HG03460 (cell line): ENCODE results near the gene PLOD3.
"Not testable (repeated sequence)": the region's sequence is repeated elsewhere in the genome, so short reads cannot be mapped to it uniquely, and the experiment has no call there.

Source experiments
- ATAC-seq: cut with Tn5 transposase; IDR thresholded peaks from one replicate; pipeline ENCODE4 v1.9.1; 2021; ENCODE audit not compliant: unreplicated experiment

Gene PLOD3, protein sequence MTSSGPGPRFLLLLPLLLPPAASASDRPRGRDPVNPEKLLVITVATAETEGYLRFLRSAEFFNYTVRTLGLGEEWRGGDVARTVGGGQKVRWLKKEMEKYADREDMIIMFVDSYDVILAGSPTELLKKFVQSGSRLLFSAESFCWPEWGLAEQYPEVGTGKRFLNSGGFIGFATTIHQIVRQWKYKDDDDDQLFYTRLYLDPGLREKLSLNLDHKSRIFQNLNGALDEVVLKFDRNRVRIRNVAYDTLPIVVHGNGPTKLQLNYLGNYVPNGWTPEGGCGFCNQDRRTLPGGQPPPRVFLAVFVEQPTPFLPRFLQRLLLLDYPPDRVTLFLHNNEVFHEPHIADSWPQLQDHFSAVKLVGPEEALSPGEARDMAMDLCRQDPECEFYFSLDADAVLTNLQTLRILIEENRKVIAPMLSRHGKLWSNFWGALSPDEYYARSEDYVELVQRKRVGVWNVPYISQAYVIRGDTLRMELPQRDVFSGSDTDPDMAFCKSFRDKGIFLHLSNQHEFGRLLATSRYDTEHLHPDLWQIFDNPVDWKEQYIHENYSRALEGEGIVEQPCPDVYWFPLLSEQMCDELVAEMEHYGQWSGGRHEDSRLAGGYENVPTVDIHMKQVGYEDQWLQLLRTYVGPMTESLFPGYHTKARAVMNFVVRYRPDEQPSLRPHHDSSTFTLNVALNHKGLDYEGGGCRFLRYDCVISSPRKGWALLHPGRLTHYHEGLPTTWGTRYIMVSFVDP

GRCh38 chr7:101217388-101218235, at the start of gene PLOD3, which contains the start of gene ZNHIT1:
PLOD3 (minus strand) TSS chr7:101217581; CDS start chr7:101217274, 307 bp downstream.
ZNHIT1 (plus strand) TSS chr7:101218165; CDS start chr7:101218196, 31 bp downstream.
- ATAC-seq = peak; percentile 61

DNA sequence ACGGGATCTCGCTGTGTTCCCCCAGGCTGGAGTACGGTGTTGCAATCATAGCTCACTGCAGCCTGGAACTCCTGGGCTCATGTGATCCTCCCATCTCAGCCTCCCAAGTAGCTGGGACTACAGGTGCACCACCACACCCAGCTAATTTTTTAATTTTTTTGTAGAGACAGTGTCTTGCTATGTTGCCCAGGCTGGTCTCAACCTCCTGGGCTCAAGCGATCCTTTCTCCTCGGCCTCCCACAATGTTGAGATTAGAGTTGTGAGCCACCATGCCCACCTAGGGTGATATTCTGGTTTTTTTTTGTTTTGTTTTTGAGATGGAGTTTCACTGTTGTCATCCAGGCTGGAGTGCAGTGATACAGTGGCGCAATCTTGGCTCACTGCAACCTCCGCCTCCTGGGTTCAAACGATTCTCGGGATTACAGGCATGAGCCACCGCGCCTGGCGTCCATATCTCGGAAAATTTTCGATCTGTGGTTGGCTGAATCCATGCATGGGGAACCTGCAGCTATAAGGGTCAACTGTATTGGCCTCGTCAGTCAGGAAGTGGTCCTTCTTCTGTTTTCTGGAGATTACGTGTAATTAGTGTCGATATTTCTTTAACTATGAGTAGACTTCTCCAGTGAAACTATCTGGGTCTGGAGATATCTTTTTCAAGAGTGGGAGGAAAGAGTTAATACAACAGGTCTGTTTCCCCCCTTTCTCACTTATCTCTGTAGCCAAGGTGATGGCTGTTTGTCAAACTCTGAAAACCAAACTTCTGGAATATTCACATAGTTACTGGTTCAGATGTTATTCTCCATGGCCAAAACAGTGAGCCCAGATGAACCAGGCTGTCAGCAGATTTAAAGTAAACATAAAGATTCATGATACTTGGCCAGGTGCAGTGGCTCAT, 48.5 kb upstream of the PLOD3 start:
- ATAC-seq = no peak

DNA sequence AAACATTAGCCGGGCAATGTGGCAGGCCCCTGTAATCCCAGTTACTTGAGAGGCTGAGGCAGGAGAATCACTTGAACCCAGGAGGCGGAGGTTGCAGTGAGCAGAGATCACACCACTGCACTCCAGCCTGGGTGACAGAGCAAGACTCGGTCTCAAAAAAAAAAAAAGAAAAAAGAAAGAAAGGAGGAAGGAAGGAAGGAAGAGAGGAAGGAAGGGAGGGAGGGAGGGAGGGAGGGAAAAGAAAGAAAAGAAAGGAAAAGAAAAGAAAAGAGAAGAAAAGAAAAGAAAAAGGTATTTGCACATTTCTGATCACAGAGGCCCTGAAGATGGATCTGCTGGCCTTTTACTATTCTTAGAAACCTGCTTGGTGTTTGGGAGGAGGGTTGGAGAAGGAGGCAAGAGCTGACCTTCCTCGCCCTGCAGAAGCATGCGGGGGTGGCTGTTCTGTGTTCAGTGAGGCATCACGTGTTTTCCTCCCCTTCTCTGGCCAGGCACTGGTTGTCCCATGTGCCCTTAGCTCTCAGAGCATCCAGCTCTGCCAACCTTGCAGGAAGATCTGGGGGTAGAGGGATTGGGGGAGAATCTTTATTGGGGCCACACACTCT, 46.8 kb upstream of the PLOD3 start:
- not testable (repeated sequence) for ATAC-seq

DNA sequence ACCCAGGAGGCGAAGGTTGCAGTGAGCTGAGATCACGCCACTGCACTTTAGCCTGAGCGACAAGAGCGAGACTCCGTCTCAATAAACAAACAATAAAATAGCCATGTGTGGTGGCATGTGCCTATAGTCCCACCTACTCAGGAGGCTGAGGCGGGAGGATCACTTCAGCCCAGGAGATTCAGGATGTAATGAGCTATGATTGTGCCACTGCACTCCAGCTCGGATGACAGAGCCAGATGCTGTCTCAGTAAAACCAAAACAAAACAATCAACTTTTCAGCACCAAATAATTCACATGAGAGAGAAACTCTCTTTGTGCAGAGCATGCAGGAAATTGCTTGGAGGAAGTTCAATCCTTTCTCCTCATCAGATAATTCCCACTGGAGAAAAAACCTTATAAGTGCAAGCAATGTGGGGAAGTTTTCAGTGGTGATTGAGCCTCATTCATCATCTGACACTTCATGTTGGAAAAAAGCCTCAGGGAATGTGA, 40.9 kb upstream of the PLOD3 start:
- no peak for ATAC-seq

- ATAC-seq = no peak
Observed at GRCh38 chr7:101255796-101256195, 38.4 kb upstream of the PLOD3 start.

GRCh38 chr7:101253199-101253598, 35.8 kb upstream of the PLOD3 start:
- not testable (repeated sequence) for ATAC-seq

- ATAC-seq = peak; percentile 100
Observed at GRCh38 chr7:101251871-101252659, 34.7 kb upstream of the PLOD3 start.

DNA sequence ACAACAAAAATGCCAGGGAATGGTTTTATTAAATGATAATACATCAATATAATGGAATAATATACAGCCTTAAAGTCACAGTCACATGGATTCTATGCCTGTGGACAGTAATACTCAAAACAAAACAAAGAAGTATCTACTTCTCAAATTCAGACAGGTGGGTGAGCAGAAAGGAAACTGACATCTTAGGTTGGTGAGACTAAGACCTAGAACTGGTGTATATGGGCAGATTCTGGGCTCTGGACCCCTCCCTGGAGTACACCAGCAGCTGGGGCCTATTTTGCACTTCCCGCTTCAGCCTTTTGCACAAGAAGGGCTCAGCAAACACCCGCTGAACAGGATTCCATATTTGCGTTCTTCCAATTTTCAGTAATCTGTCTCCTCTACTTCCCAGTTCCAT, 32.9 kb upstream of the PLOD3 start:
- no peak for ATAC-seq

GRCh38 chr7:101248276-101248675, 30.9 kb upstream of the PLOD3 start:
- no peak for ATAC-seq

- ATAC-seq = no peak
Observed at GRCh38 chr7:101245147-101245668, 27.8 kb upstream of the PLOD3 start.

- ATAC-seq = peak; percentile 95
Observed at GRCh38 chr7:101244375-101245146, 27.2 kb upstream of the PLOD3 start, which contains the start of gene FIS1. FIS1 (minus strand) TSS chr7:101245081; CDS start chr7:101245004, 77 bp downstream.

DNA sequence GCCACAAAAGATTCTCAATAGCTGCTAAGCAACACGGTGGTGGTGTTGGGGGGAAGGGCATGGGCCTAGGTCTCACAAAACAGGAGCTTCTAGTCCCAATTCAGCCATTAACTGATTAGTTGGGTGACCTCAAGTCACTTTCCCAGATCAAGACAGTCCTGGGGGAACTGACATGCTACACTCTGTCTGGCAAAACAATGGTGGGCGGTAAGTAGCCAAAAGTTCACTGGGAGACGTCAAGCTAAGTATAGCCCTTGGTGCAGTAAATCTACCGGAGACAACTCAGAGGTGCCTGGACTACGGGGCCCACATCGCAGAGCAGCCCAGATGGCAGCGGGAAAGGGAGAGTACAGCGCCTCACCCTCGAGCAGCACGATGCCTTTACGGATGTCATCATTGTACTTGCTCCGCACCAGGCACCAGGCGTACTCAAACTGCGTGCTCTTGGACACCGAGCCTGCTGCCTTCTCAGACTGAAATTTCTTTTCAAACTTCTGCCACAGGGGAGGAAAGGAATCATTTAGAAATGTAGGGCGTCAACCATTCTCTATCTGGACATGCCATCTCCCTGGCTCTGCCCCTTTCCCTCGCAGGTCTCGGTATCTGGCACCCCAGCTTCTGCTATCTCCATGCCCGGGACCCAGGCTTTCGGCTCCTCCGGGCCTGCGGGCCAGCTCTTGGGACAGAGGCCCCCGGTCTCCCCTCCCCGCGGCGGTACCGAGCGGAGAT, 26.4 kb upstream of the PLOD3 start:
- ATAC-seq = no peak

- no peak for ATAC-seq
Observed at GRCh38 chr7:101241443-101242349, 24.3 kb upstream of the PLOD3 start.

- no peak for ATAC-seq
Observed at GRCh38 chr7:101241015-101241363, 23.6 kb upstream of the PLOD3 start.

- no peak for ATAC-seq
Observed at GRCh38 chr7:101240226-101241014, 23.0 kb upstream of the PLOD3 start.

GRCh38 chr7:101239951-101240220, 22.5 kb upstream of the PLOD3 start:
- no peak for ATAC-seq
